ENCODE results near the gene GPAM.
"Not testable (repeated sequence)": the region's sequence is repeated elsewhere in the genome, so short reads cannot be mapped to it uniquely, and the experiment has no call there.

The GPAM gene

GRCh38 chr10:112126172-112126571, 57.4 kb downstream of the GPAM start:
- Histone ChIP-seq H3K36me3 (ENCODE audit: control insufficient read depth in 1 of 2, insufficient read depth in 2 of 2, low read length in 2 of 2) (no peaks in the 10 kb centered on the region), H3K4me3 (ENCODE audit: low read depth in 1 of 2, low read length in 2 of 2) (no peak overlapping the region), H3K27ac (ENCODE audit: low read length) (no peak overlapping the region), H3K9me3 (ENCODE audit: control insufficient read depth in 1 of 2, low read length in 2 of 2) (no peaks in the 10 kb centered on the region), H3K27me3 (ENCODE audit: low read depth, low read length) (no peaks in the 10 kb centered on the region), H3K4me1 (ENCODE audit: control insufficient read depth in 1 of 2, insufficient read depth in 2 of 2, low read length in 2 of 2) (no peaks in the 10 kb centered on the region)

GRCh38 chr10:112124866-112125265, 58.7 kb downstream of the GPAM start:
- Histone ChIP-seq H3K4me3 (ENCODE audit: low read depth in 1 of 2, low read length in 2 of 2) (no peak overlapping the region), H3K4me1 (ENCODE audit: control insufficient read depth in 1 of 2, insufficient read depth in 2 of 2, low read length in 2 of 2) (no peaks in the 10 kb centered on the region), H3K27me3 (ENCODE audit: low read depth, low read length) (no peaks in the 10 kb centered on the region), H3K27ac (ENCODE audit: low read length) (no peak overlapping the region), H3K36me3 (ENCODE audit: control insufficient read depth in 1 of 2, insufficient read depth in 2 of 2, low read length in 2 of 2) (no peaks in the 10 kb centered on the region), H3K9me3 (ENCODE audit: control insufficient read depth in 1 of 2, low read length in 2 of 2) (no peaks in the 10 kb centered on the region)

GRCh38 chr10:112122827-112123226, 60.7 kb downstream of the GPAM start:
- Histone ChIP-seq H3K27me3 (ENCODE audit: low read depth, low read length) (no peaks in the 10 kb centered on the region), H3K4me1 (ENCODE audit: control insufficient read depth in 1 of 2, insufficient read depth in 2 of 2, low read length in 2 of 2) (no peaks in the 10 kb centered on the region), H3K4me3 (ENCODE audit: low read depth in 1 of 2, low read length in 2 of 2) (no peak overlapping the region), H3K27ac (ENCODE audit: low read length) (no peak overlapping the region), H3K36me3 (ENCODE audit: control insufficient read depth in 1 of 2, insufficient read depth in 2 of 2, low read length in 2 of 2) (no peaks in the 10 kb centered on the region), H3K9me3 (ENCODE audit: control insufficient read depth in 1 of 2, low read length in 2 of 2) (no peaks in the 10 kb centered on the region)

- H3K4me1 ChIP-seq (ENCODE audit: control insufficient read depth in 1 of 2, insufficient read depth in 2 of 2, low read length in 2 of 2): no peaks in the 10 kb centered on the region
- no peak overlapping the region for H3K4me3 ChIP-seq (ENCODE audit: low read depth in 1 of 2, low read length in 2 of 2)
- H3K27me3 ChIP-seq (ENCODE audit: low read depth, low read length): no peaks in the 10 kb centered on the region
- no peaks in the 10 kb centered on the region for H3K36me3 ChIP-seq (ENCODE audit: control insufficient read depth in 1 of 2, insufficient read depth in 2 of 2, low read length in 2 of 2)
- no peaks in the 10 kb centered on the region for H3K9me3 ChIP-seq (ENCODE audit: control insufficient read depth in 1 of 2, low read length in 2 of 2)
- no peak overlapping the region for H3K27ac ChIP-seq (ENCODE audit: low read length)
These were observed 63.1 kb downstream of the GPAM start for GRCh38 chr10:112120491-112120890.

GRCh38 chr10:112115781-112116385, 67.7 kb downstream of the GPAM start:
- H3K36me3 ChIP-seq (ENCODE audit: control insufficient read depth in 1 of 2, insufficient read depth in 2 of 2, low read length in 2 of 2): no peaks in the 10 kb centered on the region
- H3K4me3 ChIP-seq (ENCODE audit: low read depth in 1 of 2, low read length in 2 of 2): no peak overlapping the region
- no peak overlapping the region for H3K27ac ChIP-seq (ENCODE audit: low read length)
- H3K9me3 ChIP-seq (ENCODE audit: control insufficient read depth in 1 of 2, low read length in 2 of 2): no peaks in the 10 kb centered on the region
- no peaks in the 10 kb centered on the region for H3K27me3 ChIP-seq (ENCODE audit: low read depth, low read length)
- no peaks in the 10 kb centered on the region for H3K4me1 ChIP-seq (ENCODE audit: control insufficient read depth in 1 of 2, insufficient read depth in 2 of 2, low read length in 2 of 2)

GRCh38 chr10:112109779-112110178, 73.8 kb downstream of the GPAM start:
- H3K4me1 ChIP-seq (ENCODE audit: control insufficient read depth in 1 of 2, insufficient read depth in 2 of 2, low read length in 2 of 2); H3K36me3 ChIP-seq (ENCODE audit: control insufficient read depth in 1 of 2, insufficient read depth in 2 of 2, low read length in 2 of 2); H3K9me3 ChIP-seq (ENCODE audit: control insufficient read depth in 1 of 2, low read length in 2 of 2); H3K27ac ChIP-seq (ENCODE audit: low read length); H3K4me3 ChIP-seq (ENCODE audit: low read depth in 1 of 2, low read length in 2 of 2); H3K27me3 ChIP-seq (ENCODE audit: low read depth, low read length): not testable (repeated sequence)
